SU-DHL-6 (cell line): ENCODE results near the gene UBE2E1.

Experiments used
- H2AFZ ChIP-seq: fragments of 200-600 bp; sonication (generic); 2 replicates; pipeline ENCODE4 v1.6.1; 2014; ENCODE audit warnings: low read depth, mild to moderate bottlenecking, moderate library complexity, mixed read lengths, antibody characterized with exemption, low read length; ENCODE audit not compliant: severe bottlenecking
- H3F3A ChIP-seq: fragments of 200-600 bp; shearing (Covaris generic); 2 replicates; pipeline ENCODE4 v1.6.0; 2016; ENCODE audit warnings: antibody characterized with exemption, mild to moderate bottlenecking; ENCODE audit not compliant: insufficient read depth
- H3K27ac ChIP-seq: fragments of 200-600 bp; sonication (generic); 2 replicates; pipeline ENCODE4 v1.5.1; 2016; ENCODE audit warnings: low read depth, mild to moderate bottlenecking, low read length, moderate library complexity, mixed read lengths
- H3K27me3 ChIP-seq: fragments of 200-600 bp; sonication (generic), shearing (Covaris generic); 2 replicates; pipeline ENCODE4 v1.6.0; 2014; ENCODE audit warnings: mild to moderate bottlenecking, low read length
- H3K36me3 ChIP-seq: fragments of 200-600 bp; sonication (generic); 2 replicates; pipeline ENCODE4 v1.6.1; 2014; ENCODE audit warnings: mild to moderate bottlenecking, low read length, mixed read lengths
- H3K4me2 ChIP-seq: fragments of 300-600, 200-600 bp; shearing (Covaris generic), sonication (generic); 2 replicates; pipeline ENCODE4 v1.6.0; 2014; ENCODE audit warnings: low read length, low read depth, mild to moderate bottlenecking; ENCODE audit not compliant: poor library complexity, severe bottlenecking
- H3K4me3 ChIP-seq: fragments of 200-600 bp; sonication (generic); 2 replicates; pipeline ENCODE4 v1.5.1; 2014; ENCODE audit warnings: antibody characterized with exemption, low read length, mild to moderate bottlenecking, mixed read lengths; ENCODE audit not compliant: insufficient read depth, poor library complexity, severe bottlenecking
- H3K79me2 ChIP-seq: fragments of 200-600 bp; sonication (generic); 2 replicates; pipeline ENCODE4 v1.6.1; 2014; ENCODE audit warnings: mild to moderate bottlenecking, low read length, moderate library complexity; ENCODE audit not compliant: insufficient read depth
- H3K9ac ChIP-seq: fragments of 200-600 bp; sonication (generic); 2 replicates; pipeline ENCODE4 v1.7.0; 2014; ENCODE audit warnings: mild to moderate bottlenecking, low read length
- H3K9me2 ChIP-seq: fragments of 200-600 bp; sonication (generic); replicated peaks from 2 replicates; pipeline ENCODE4 v1.6.1; 2014; ENCODE audit warnings: low read length; ENCODE audit not compliant: insufficient read depth
- H3K9me3 ChIP-seq: fragments of 200-600 bp; sonication (generic); 2 replicates; pipeline ENCODE4 v1.6.1; 2014; ENCODE audit warnings: low read length, mixed read lengths; ENCODE audit not compliant: insufficient read depth
- H4K20me1 ChIP-seq: fragments of 200-600 bp; sonication (generic); 2 replicates; pipeline ENCODE4 v1.6.1; 2014; ENCODE audit warnings: low read depth, mild to moderate bottlenecking, antibody characterized with exemption, low read length, moderate library complexity, mixed read lengths
- CTCF ChIP-seq: fragments of 200-600 bp; sonication (generic); IDR thresholded peaks from one replicate; pipeline ENCODE4 v1.5.1; 2017; ENCODE audit warnings: antibody characterized with exemption, mild to moderate bottlenecking, low read length, moderate library complexity; ENCODE audit not compliant: insufficient read depth, poor library complexity, severe bottlenecking
- EZH2phosphoT487 ChIP-seq: fragments of 200-600 bp; sonication (generic), shearing (Covaris generic); conservative IDR thresholded peaks from 2 replicates; pipeline ENCODE4 v1.6.1; 2018; ENCODE audit warnings: mild to moderate bottlenecking, antibody characterized with exemption, low read length, moderate library complexity, mixed read lengths

UBE2E1 gene

GRCh38 chr3:23796518-23796917 lies 9.2 kb upstream of the UBE2E1 start:
- Histone ChIP-seq H3K27ac (no peak overlapping the region), H3K36me3 (no peaks in the 10 kb centered on the region), H4K20me1 (no peaks in the 10 kb centered on the region), H3K4me2 (no peak overlapping the region), H3F3A (no peaks in the 10 kb centered on the region), H3K27me3 (no peaks in the 10 kb centered on the region), H3K9ac (no peak overlapping the region), H2AFZ (no peak overlapping the region), H3K9me2 (no peaks in the 10 kb centered on the region), H3K79me2 (no peaks in the 10 kb centered on the region), H3K4me3 (no peak overlapping the region), H3K9me3 (no peaks in the 10 kb centered on the region)
- TF ChIP-seq CTCF (no peak), EZH2phosphoT487 (no peak)

- H3K79me2 ChIP-seq: no peaks in the 10 kb centered on the region
- no peak overlapping the region for H3K4me3 ChIP-seq
- H4K20me1 ChIP-seq: no peaks in the 10 kb centered on the region
- no peaks in the 10 kb centered on the region for H3K9me3 ChIP-seq
- no peak overlapping the region for H3K9ac ChIP-seq
- no peaks in the 10 kb centered on the region for H3K36me3 ChIP-seq
- no peaks in the 10 kb centered on the region for H3F3A ChIP-seq
- H3K4me2 ChIP-seq: no peak overlapping the region
- H3K27me3 ChIP-seq: no peaks in the 10 kb centered on the region
- no peaks in the 10 kb centered on the region for H3K9me2 ChIP-seq
- no peak overlapping the region for H2AFZ ChIP-seq
- no peak for TF ChIP-seq EZH2phosphoT487
- TF ChIP-seq CTCF: no peak
- no peak overlapping the region for H3K27ac ChIP-seq
These were observed 8.3 kb upstream of the UBE2E1 start for GRCh38 chr3:23797491-23797890.

GRCh38 chr3:23798456-23798855 lies 7.3 kb upstream of the UBE2E1 start:
- no peaks in the 10 kb centered on the region for H3K79me2 ChIP-seq
- no peaks in the 10 kb centered on the region for H3K27me3 ChIP-seq
- H3K9me2 ChIP-seq: no peaks in the 10 kb centered on the region
- H3K36me3 ChIP-seq: no peaks in the 10 kb centered on the region
- no peaks in the 10 kb centered on the region for H3K9me3 ChIP-seq
- H3K27ac ChIP-seq: no peak overlapping the region
- H3K4me3 ChIP-seq: no peak overlapping the region
- no peaks in the 10 kb centered on the region for H4K20me1 ChIP-seq
- no peak overlapping the region for H3K4me2 ChIP-seq
- TF ChIP-seq CTCF: no peak
- TF ChIP-seq EZH2phosphoT487: no peak
- H2AFZ ChIP-seq: no peak overlapping the region
- H3K9ac ChIP-seq: no peak overlapping the region
- 0 out of 2 replicates have a peak, but pooled peaks cover 3% of the 10 kb centered on the region for H3F3A ChIP-seq
